NT2/D1 (cell line): ENCODE measurements around the gene BCAT1.

Experiments used
- SUZ12 ChIP-seq: IDR thresholded peaks from 2 replicates; pipeline ENCODE4 v1.6.1; 2011; ENCODE audit not compliant: insufficient read length, insufficient read depth; ENCODE audit errors: extremely low read depth
- ZNF274 ChIP-seq: IDR thresholded peaks from 2 replicates; pipeline ENCODE4 v1.6.1; 2011; ENCODE audit warnings: mild to moderate bottlenecking, low read depth, low read length

DNA sequence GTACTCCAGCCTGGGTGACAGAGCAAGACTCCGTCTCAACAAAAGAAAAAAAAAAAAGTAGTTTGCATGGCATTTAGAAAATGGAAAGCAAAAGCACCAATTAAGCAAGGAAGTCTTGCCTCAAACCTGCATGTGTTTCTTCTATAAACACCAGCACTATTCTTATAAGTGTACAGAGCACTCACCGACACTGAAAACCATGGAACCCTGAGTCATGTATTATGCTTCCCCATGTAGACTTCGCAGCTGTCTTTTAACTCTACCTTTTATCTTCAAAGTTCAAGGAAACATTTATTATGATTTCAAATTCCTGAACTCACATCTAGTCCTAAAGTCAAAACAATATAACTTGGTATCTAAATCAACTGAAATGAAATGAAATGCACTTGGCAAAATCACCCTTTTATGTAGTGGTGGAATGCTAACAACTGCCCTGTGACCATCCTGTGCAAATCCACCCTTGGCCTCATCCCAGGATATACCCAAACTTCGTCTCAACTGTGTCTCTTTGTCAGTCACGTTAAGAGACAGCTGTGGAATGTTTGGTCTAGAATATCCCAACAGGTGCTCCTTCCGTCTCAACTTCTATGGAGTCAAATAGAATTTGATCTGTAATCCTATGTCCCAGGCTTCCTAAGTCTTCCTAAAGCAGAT is 4.8 kb downstream of the BCAT1 start:
- TF ChIP-seq ZNF274 (no peak), SUZ12 (no peak)
